Keratinocyte (primary cell): ENCODE results near the gene FAM53B.

ENCODE experiments used
- EZH2 ChIP-seq: IDR thresholded peaks from one replicate; pipeline ENCODE4 v1.6.1; 2012; ENCODE audit warnings: inconsistent platforms, mild to moderate bottlenecking, low read length, moderate library complexity
- TF ChIP-seq, protein P1 (sequence below), 3 experiments: IDR thresholded peaks in 1 of 3; conservative IDR thresholded peaks in 1 of 3; optimal IDR thresholded peaks in 1 of 3; 2 replicates in 2 of 3; 3 replicates in 1 of 3; pipeline versions ENCODE3 to v1.5.1; 2011; ENCODE audit warnings: low read length in 3 of 3, mild to moderate bottlenecking in 3 of 3, moderate library complexity in 2 of 3, control low read depth in 1 of 3, inconsistent platforms in 1 of 3; ENCODE audit not compliant: insufficient read depth in 2 of 3; ENCODE audit errors: extremely low read depth in 1 of 3

DNA sequence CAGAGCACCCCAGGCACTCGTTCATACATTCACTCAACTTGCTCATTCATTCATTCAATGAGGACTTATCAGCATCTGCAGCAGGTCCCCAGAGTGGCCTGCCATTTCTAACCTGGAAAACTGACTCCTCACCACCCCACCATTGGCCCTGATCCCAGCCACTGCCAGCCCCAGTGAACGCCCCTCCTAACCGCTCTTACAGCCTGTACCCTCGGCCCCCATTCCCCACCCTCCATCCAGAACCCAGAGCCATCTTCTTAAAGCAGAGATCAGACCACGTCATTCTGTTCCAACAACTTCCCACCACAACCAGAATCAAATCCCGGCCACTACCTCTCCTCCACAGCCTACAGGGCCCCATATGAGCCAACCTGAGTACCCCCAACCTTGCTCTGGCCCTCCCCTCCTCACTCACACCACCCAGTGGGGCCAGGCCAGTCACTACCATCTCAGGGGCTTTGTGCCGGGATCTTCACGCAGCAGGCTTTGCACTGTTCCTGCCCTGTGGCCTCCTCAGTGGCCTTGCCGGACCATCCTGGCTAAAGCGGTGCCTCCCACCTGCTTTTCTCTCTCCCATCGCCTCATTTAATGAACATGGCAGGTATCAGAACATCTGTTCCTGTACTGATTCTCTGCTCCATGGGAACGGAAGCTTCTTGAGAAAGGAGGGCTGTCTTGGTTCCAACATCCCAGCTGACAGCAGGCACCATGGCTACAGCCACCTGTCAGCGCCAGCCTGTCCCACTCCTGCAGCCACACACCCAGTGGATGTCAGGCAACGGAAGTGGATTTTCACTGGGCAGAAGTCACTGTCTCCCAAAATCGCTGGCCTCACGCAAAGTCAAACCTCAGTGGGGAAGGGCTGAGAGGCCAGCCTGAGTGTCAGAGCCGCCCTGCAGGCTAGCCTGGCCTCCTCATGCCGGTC, 45.4 kb downstream of the FAM53B start:
- TF ChIP-seq, protein P1, sequence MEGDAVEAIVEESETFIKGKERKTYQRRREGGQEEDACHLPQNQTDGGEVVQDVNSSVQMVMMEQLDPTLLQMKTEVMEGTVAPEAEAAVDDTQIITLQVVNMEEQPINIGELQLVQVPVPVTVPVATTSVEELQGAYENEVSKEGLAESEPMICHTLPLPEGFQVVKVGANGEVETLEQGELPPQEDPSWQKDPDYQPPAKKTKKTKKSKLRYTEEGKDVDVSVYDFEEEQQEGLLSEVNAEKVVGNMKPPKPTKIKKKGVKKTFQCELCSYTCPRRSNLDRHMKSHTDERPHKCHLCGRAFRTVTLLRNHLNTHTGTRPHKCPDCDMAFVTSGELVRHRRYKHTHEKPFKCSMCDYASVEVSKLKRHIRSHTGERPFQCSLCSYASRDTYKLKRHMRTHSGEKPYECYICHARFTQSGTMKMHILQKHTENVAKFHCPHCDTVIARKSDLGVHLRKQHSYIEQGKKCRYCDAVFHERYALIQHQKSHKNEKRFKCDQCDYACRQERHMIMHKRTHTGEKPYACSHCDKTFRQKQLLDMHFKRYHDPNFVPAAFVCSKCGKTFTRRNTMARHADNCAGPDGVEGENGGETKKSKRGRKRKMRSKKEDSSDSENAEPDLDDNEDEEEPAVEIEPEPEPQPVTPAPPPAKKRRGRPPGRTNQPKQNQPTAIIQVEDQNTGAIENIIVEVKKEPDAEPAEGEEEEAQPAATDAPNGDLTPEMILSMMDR (optimal IDR thresholded peaks at IDR 0.05 in 1 of 3, IDR thresholded peaks at IDR 0.05 in 1 of 3, conservative IDR thresholded peaks at IDR 0.05 in 1 of 3; ENCODE audit: extremely low read depth in 1 of 3, insufficient read depth in 2 of 3, low read length in 3 of 3) = no peak
- TF ChIP-seq EZH2 = no peak
